Loucy (cell line): ENCODE results near the gene VSIG10L.

Source experiments
- H2AFZ ChIP-seq: fragments of 200-600 bp; sonication (generic); 2 replicates; pipeline ENCODE4 v1.6.0; 2016; ENCODE audit warnings: antibody characterized with exemption, mild to moderate bottlenecking, low read length, moderate library complexity
- H3F3A ChIP-seq: fragments of 200-600 bp; 2 replicates; pipeline ENCODE4 v1.6.0; 2016; ENCODE audit warnings: antibody characterized with exemption, low read depth, mild to moderate bottlenecking
- H3K27me3 ChIP-seq: fragments of 200-600 bp; sonication (generic); 2 replicates; pipeline ENCODE4 v1.6.1; 2014; ENCODE audit warnings: low read length, mild to moderate bottlenecking; ENCODE audit not compliant: insufficient read depth, poor library complexity, severe bottlenecking
- H3K36me3 ChIP-seq: fragments of 200-600 bp; sonication (generic); 2 replicates; pipeline ENCODE4 v1.6.1; 2016; ENCODE audit warnings: low read length; ENCODE audit not compliant: insufficient read depth
- H3K4me1 ChIP-seq: fragments of 200-600 bp; sonication (generic); 2 replicates; pipeline ENCODE4 v1.5.1; 2014; ENCODE audit warnings: low read length, mild to moderate bottlenecking; ENCODE audit not compliant: insufficient read depth, poor library complexity, severe bottlenecking
- H3K4me2 ChIP-seq: fragments of 200-600 bp; sonication (generic); 2 replicates; pipeline ENCODE4 v1.6.0; 2014; ENCODE audit warnings: antibody characterized with exemption, low read length, low read depth, mild to moderate bottlenecking; ENCODE audit not compliant: poor library complexity, severe bottlenecking
- H3K4me3 ChIP-seq: fragments of 200-600 bp; sonication (generic); 2 replicates; pipeline ENCODE4 v1.5.1; 2014; ENCODE audit warnings: low read length, mild to moderate bottlenecking, mixed read lengths; ENCODE audit not compliant: poor library complexity, severe bottlenecking
- H3K79me2 ChIP-seq: fragments of 200-600 bp; sonication (generic); 2 replicates; pipeline ENCODE4 v1.6.1; 2014; ENCODE audit warnings: low read length; ENCODE audit not compliant: insufficient read depth
- H3K9ac ChIP-seq: fragments of 200-600 bp; sonication (generic); 2 replicates; pipeline ENCODE4 v1.6.0; 2014; ENCODE audit warnings: mild to moderate bottlenecking, low read depth, low read length, moderate library complexity; ENCODE audit not compliant: poor library complexity, severe bottlenecking
- H3K9me2 ChIP-seq: fragments of 200-600 bp; sonication (generic); replicated peaks from 2 replicates; pipeline ENCODE4 v1.6.1; 2016; ENCODE audit warnings: low read depth, low read length, mixed read lengths
- H3K9me3 ChIP-seq: fragments of 200-600 bp; sonication (generic); 2 replicates; pipeline ENCODE4 v1.6.1; 2014; ENCODE audit warnings: mild to moderate bottlenecking, antibody characterized with exemption, low read length, low read depth; ENCODE audit not compliant: insufficient read depth
- H4K20me1 ChIP-seq: fragments of 200-600 bp; sonication (generic); 2 replicates; pipeline ENCODE4 v1.6.0; 2014; ENCODE audit warnings: antibody characterized with exemption, low read length, mild to moderate bottlenecking; ENCODE audit not compliant: insufficient read depth, poor library complexity, severe bottlenecking
- EZH2phosphoT487 ChIP-seq: fragments of 200-600 bp; IDR thresholded peaks from 2 replicates; pipeline ENCODE4 v1.6.1; 2018; ENCODE audit warnings: antibody characterized with exemption, mild to moderate bottlenecking, moderate library complexity, borderline replicate concordance
- TF ChIP-seq, protein P1 (sequence below): fragments of 200-600 bp; sonication (generic); conservative IDR thresholded peaks from 2 replicates; pipeline ENCODE4 v1.5.1; 2014; ENCODE audit warnings: mild to moderate bottlenecking, antibody characterized with exemption, low read length

The VSIG10L gene

DNA sequence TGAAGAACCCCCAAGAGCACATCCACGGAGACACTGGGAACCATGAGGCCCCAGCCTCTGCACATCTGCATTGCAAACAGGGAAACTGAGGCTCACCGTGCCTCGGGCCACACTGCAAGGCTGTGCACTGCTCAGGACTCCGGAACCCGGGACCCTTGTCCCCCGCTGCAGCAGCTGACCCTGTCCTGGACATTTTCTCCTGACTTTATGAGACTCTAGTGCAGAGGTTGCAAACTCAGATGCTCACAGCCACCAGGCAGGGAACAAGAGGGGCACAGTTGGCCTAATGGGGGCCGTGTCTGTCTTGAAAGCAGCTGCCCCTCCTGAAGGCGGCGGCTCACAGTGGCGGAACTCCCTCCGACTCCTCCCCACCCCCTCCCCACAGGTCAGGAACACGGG, 47.0 kb downstream of the VSIG10L start:
- H3K36me3 ChIP-seq = no peaks in the 10 kb centered on the region
- no peaks in the 10 kb centered on the region for H3K27me3 ChIP-seq
- TF ChIP-seq EZH2phosphoT487 = no peak
- no peak overlapping the region for H3K4me2 ChIP-seq
- H3K4me1 ChIP-seq = no peaks in the 10 kb centered on the region
- H3K79me2 ChIP-seq = no peaks in the 10 kb centered on the region
- no peak overlapping the region for H3K9ac ChIP-seq
- H3K4me3 ChIP-seq = no peak overlapping the region
- H4K20me1 ChIP-seq = no peaks in the 10 kb centered on the region
- H2AFZ ChIP-seq = no peak overlapping the region
- no peaks in the 10 kb centered on the region for H3F3A ChIP-seq
- H3K9me3 ChIP-seq = no peaks in the 10 kb centered on the region
- H3K9me2 ChIP-seq = no peaks in the 10 kb centered on the region

- Histone ChIP-seq H3K4me1 (no peaks in the 10 kb centered on the region), H4K20me1 (no peaks in the 10 kb centered on the region), H2AFZ (no peak overlapping the region), H3K36me3 (no peaks in the 10 kb centered on the region), H3K27me3 (no peaks in the 10 kb centered on the region), H3K79me2 (no peaks in the 10 kb centered on the region), H3K4me3 (no peak overlapping the region), H3F3A (no peaks in the 10 kb centered on the region), H3K9me2 (no peaks in the 10 kb centered on the region), H3K9me3 (no peaks in the 10 kb centered on the region), H3K4me2 (no peak overlapping the region), H3K9ac (no peak overlapping the region)
- TF ChIP-seq, protein P1, sequence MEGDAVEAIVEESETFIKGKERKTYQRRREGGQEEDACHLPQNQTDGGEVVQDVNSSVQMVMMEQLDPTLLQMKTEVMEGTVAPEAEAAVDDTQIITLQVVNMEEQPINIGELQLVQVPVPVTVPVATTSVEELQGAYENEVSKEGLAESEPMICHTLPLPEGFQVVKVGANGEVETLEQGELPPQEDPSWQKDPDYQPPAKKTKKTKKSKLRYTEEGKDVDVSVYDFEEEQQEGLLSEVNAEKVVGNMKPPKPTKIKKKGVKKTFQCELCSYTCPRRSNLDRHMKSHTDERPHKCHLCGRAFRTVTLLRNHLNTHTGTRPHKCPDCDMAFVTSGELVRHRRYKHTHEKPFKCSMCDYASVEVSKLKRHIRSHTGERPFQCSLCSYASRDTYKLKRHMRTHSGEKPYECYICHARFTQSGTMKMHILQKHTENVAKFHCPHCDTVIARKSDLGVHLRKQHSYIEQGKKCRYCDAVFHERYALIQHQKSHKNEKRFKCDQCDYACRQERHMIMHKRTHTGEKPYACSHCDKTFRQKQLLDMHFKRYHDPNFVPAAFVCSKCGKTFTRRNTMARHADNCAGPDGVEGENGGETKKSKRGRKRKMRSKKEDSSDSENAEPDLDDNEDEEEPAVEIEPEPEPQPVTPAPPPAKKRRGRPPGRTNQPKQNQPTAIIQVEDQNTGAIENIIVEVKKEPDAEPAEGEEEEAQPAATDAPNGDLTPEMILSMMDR = no peak
- no peak for TF ChIP-seq EZH2phosphoT487
Observed at GRCh38 chr19:51294211-51294976, 47.5 kb downstream of the VSIG10L start.

GRCh38 chr19:51293571-51294210, 48.2 kb downstream of the VSIG10L start:
- no peaks in the 10 kb centered on the region for H3K79me2 ChIP-seq
- H3K36me3 ChIP-seq = no peaks in the 10 kb centered on the region
- H3K9me3 ChIP-seq = no peaks in the 10 kb centered on the region
- no peaks in the 10 kb centered on the region for H3K9me2 ChIP-seq
- H3K4me3 ChIP-seq = no peak overlapping the region
- no peaks in the 10 kb centered on the region for H3F3A ChIP-seq
- H2AFZ ChIP-seq = no peak overlapping the region
- no peaks in the 10 kb centered on the region for H4K20me1 ChIP-seq
- no peak overlapping the region for H3K9ac ChIP-seq
- no peak for TF ChIP-seq EZH2phosphoT487
- TF ChIP-seq, protein P1 = no peak
- H3K27me3 ChIP-seq = no peaks in the 10 kb centered on the region
- H3K4me2 ChIP-seq = no peak overlapping the region
- no peaks in the 10 kb centered on the region for H3K4me1 ChIP-seq

GRCh38 chr19:51292971-51293370, 49.0 kb downstream of the VSIG10L start:
- H3K9me3 ChIP-seq = no peaks in the 10 kb centered on the region
- H3K4me2 ChIP-seq = no peak overlapping the region
- H4K20me1 ChIP-seq = no peaks in the 10 kb centered on the region
- no peaks in the 10 kb centered on the region for H3K27me3 ChIP-seq
- no peaks in the 10 kb centered on the region for H3K36me3 ChIP-seq
- no peak for TF ChIP-seq EZH2phosphoT487
- TF ChIP-seq, protein P1 = no peak
- H3K4me1 ChIP-seq = no peaks in the 10 kb centered on the region
- no peaks in the 10 kb centered on the region for H3F3A ChIP-seq
- H3K9ac ChIP-seq = no peak overlapping the region
- H3K79me2 ChIP-seq = no peaks in the 10 kb centered on the region
- H3K4me3 ChIP-seq = no peak overlapping the region
- H3K9me2 ChIP-seq = no peaks in the 10 kb centered on the region
- no peak overlapping the region for H2AFZ ChIP-seq
